ENCODE results near the gene HDGF. TPM values are rescaled to one million over a fixed set of nuclear protein-coding genes. Genes with fewer than 3 reads are reported as not detected.
"Not testable (repeated sequence)": the region's sequence is repeated elsewhere in the genome, so short reads cannot be mapped to it uniquely, and the experiment has no call there.

The HDGF gene
- total RNA-seq, 1 donor from 2014 or later: 360 TPM

DNA sequence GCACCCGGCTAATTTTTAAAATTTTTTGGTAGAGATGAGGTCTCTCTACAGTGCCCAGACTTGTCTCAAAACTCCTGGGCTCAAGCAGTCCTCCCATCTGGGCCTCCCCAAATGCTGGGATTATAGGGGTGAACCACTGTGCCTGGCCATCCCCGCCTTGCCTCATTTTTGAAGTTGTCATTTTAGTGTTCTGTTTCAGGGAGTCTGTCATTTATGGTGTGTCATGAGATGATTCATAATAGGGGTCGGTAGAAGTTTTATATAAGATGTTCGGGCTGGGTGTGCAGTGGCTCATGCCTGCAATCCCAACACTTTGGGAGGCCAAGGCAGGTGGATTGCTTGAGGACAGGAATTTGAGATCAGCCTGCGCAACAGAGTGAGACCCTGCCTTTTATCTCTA is 24.3 kb upstream of the HDGF start:
- Mint-ChIP-seq H3K4me1 (peaks cover 40% of the 10 kb centered on the region), H3K4me3 (no peak overlapping the region), H3K36me3 (ENCODE audit: low read depth) (peaks cover 35% of the 10 kb centered on the region), H3K9me3 (no peaks in the 10 kb centered on the region), H3K27me3 (no peaks in the 10 kb centered on the region), H3K27ac (peak overlapping the region; percentile 1)
- intact Hi-C loops (cut with micrococcal nuclease): no loop called here
- DNase-seq: no peak

DNA sequence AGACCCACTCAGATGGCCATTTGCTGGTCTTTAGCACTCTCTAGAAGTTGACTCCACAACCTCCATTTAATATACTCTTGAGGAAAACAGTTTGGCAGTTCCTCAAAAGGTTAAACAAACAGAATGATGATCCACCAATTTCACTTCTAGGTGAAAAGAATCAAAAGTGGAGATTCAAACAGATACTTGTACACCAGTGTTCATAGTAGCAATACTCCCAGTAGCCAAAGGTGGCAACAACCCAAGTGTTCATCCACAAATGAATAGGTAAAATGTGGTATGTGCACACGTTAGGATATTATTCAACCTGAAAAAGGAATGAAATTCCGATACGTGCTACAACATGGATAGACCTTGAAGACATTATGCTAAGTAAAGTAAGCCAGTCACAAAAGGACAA is 22.1 kb upstream of the HDGF start:
- peaks cover 50% of the 10 kb centered on the region for H3K36me3 Mint-ChIP-seq (ENCODE audit: low read depth)
- H3K4me1 Mint-ChIP-seq: peaks cover 54% of the 10 kb centered on the region
- H3K27ac Mint-ChIP-seq: no peak overlapping the region

DNA sequence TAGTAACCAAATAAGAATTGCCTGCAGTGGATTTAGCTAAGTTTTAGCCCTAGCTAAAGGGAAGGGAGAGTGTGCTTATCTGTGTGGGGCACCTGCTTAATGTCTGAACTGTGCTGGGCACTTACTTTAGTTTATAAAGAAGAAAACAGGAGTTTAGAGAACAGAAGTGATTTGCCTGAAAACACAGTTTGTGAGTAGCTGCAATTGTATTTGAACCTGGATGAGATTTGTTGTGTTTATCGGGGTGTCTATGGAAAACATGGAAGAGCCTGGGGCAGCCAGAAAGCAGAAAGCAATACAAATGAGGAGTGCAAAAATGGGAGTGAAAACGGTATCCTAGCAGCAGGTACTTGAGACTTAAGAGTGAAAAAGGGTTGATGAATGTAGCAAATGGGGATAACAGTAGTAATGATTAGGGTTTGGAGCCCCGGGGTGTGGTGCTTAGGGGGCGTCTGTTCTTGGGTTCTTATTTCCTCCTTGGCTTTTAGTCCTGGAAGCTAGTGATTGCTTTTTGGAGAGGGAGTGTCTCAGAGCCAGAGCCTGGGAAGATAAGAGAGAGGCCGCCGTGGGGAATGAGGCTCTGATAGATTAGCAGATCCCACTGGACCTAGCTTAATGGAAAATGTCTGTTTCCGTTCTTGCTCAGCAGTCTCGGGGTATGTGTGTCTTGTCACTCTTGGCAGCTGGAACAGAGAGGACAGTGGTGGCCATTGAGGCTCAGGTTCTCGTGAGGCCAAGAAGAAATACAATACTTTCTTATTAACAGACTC is 21.4 kb upstream of the HDGF start:
- peak overlapping the region; percentile 2 for H3K27ac Mint-ChIP-seq
- H3K36me3 Mint-ChIP-seq (ENCODE audit: low read depth): peaks cover 52% of the 10 kb centered on the region
- no peak for DNase-seq
- no peaks in the 10 kb centered on the region for H3K27me3 Mint-ChIP-seq
- intact Hi-C loops (cut with micrococcal nuclease): no loop called here
- peaks cover 53% of the 10 kb centered on the region for H3K4me1 Mint-ChIP-seq
- no peaks in the 10 kb centered on the region for H3K9me3 Mint-ChIP-seq
- no peak overlapping the region for H3K4me3 Mint-ChIP-seq

More for the DNA sequence above, 22.1 kb upstream of the HDGF start:
- Mint-ChIP-seq H3K4me3 (no peak overlapping the region), H3K27me3 (no peaks in the 10 kb centered on the region), H3K9me3 (no peaks in the 10 kb centered on the region)
- intact Hi-C loops (cut with micrococcal nuclease): no loop called here
- DNase-seq: no peak

GRCh38 chr1:156772222-156772621 is 20.7 kb upstream of the HDGF start:
- DNase-seq: no peak
- H3K4me3 Mint-ChIP-seq: no peak overlapping the region
- intact Hi-C loops (cut with micrococcal nuclease): no loop called here
- H3K27me3 Mint-ChIP-seq: no peaks in the 10 kb centered on the region
- peaks cover 47% of the 10 kb centered on the region for H3K36me3 Mint-ChIP-seq (ENCODE audit: low read depth)
- H3K9me3 Mint-ChIP-seq: no peaks in the 10 kb centered on the region
- peaks cover 48% of the 10 kb centered on the region for H3K4me1 Mint-ChIP-seq
- no peak overlapping the region for H3K27ac Mint-ChIP-seq

DNA sequence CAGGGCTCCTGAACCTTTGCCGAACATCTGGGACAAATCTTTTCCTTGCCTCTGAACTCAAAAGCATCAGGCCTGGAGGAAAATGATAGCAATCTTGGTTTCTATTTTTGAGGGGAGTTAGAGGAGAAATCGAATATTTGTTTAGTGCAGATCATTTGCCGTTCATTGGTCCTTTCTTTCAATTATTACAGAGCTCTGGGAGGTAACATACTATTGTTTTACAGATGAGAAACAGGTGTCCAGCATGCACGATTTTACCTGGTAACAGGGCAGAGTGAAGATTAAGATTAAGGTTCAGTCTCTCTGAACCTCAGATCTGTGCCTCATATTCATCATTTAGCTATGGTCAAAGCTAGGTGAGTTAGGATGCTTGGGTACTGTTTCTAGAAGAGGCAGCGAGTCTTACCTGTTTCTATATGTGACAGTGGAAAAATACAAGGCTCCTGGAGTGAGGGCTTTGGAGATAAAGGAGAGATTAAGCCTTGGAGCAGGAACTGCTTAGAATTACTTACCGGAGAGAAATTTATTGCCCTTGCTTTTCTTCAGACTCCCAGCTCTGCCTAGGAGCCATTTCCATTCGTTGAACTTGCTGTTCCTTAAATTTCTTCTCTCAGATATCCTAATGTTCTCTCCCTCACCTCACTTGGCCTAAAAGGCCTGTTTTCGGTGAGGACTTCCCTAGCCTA is 17.3 kb upstream of the HDGF start:
- intact Hi-C loops (cut with micrococcal nuclease): no loop called here
- H3K4me3 Mint-ChIP-seq: no peak overlapping the region
- no peaks in the 10 kb centered on the region for H3K9me3 Mint-ChIP-seq
- H3K36me3 Mint-ChIP-seq (ENCODE audit: low read depth): peaks cover 38% of the 10 kb centered on the region
- peaks cover 47% of the 10 kb centered on the region for H3K4me1 Mint-ChIP-seq
- H3K27ac Mint-ChIP-seq: no peak overlapping the region
- H3K27me3 Mint-ChIP-seq: no peaks in the 10 kb centered on the region
- no peak for DNase-seq

DNA sequence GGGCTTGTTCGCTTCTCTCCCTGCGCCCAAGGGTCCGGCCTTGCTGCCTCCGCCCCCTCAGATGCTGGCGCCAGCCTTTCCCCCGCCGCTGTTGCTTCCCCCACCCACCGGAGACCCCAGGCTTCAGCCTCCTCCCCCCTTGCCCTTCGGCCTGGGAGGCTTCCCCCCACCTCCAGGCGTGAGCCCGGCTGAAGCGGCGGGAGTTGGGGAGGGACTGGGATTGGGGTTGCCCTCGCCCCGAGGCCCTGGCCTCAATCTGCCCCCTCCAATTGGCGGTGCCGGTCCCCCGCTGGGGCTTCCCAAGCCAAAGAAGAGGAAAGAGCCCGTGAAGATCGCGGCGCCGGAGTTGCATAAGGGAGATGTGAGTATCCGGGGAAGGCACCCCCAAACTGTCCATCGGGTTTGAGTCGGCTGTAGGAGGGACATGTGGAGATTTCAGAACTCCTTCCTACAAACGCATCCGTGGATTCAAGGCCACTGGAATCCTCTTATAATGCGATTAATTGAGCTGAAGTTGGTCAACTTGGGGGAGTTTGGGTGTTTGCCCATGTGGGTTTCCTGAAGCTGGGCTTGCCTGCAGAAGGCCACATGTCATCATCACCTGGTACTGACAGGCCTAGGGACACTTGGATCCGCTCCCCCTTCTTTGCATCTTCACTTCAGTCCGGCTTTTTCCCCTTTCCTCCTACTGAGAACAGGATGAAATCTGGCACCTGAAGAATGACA is 16.6 kb upstream of the HDGF start:
- Mint-ChIP-seq H3K27ac (no peak overlapping the region), H3K9me3 (no peaks in the 10 kb centered on the region), H3K4me3 (no peak overlapping the region), H3K36me3 (ENCODE audit: low read depth) (peaks cover 33% of the 10 kb centered on the region), H3K27me3 (no peaks in the 10 kb centered on the region), H3K4me1 (peaks cover 40% of the 10 kb centered on the region)
- intact Hi-C loops (cut with micrococcal nuclease): loop anchor here (1.0 to 2.0 kb wide), 5 partner anchors 17 to 263 kb away; partner anchors contain the start of genes HDGF, ISG20L2, METTL25B and MRPL24
- DNase-seq: peak; percentile 85

GRCh38 chr1:156767101-156767878 is 15.8 kb upstream of the HDGF start, which contains the start of gene PRCC:
TSS of gene PRCC (plus strand) at chr1:156767535. CDS start at chr1:156767772, 237 bp downstream.
- H3K36me3 Mint-ChIP-seq (ENCODE audit: low read depth): peaks cover 27% of the 10 kb centered on the region
- intact Hi-C loops (cut with micrococcal nuclease): loop anchor here (1.0 to 2.0 kb wide), 5 partner anchors 16 to 262 kb away; partner anchors contain the start of genes HDGF, ISG20L2, METTL25B and MRPL24
- H3K9me3 Mint-ChIP-seq: no peaks in the 10 kb centered on the region
- DNase-seq: peak; percentile 99
- H3K4me1 Mint-ChIP-seq: peaks cover 33% of the 10 kb centered on the region
- H3K27me3 Mint-ChIP-seq: no peaks in the 10 kb centered on the region
- peak within 1 kb of the TSS; percentile 79 for H3K27ac Mint-ChIP-seq
- no peak within 1 kb of the TSS for H3K4me3 Mint-ChIP-seq

DNA sequence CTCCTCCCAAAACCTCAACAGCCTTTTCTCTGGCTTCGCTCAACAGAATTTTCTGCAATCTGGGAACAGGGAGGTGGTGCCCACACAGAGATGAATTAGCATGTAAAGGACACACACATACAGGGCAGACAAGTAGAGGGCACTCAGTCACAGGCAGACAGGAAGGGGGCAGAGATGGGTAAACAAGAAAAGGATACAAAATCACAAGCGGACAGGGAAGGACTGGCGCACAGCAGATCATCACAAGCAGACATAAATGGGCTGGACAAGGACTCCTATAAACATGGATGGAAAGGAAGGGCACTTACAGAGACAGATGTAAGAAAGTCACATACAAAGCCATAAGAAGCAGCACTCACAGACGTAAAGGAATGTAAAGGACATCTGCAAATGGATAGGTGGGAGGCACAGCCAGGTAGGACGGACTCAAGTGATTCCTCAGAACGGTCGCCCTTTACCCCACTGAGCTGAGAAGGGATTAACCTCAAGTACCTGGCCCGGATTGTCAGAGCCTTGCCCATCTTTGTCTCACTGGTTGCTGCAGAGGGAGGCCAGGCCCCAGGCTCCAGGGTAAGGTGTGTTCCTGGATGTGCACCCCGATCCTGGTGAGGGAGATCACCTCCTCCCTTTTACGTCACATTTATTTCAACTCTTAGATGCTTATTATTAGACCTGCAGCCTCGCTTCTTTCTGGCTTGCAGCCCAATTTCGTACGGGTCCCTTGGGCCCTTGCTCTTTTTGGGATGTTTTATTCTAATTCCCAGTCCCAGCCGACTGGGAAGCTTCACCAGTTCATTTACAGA is 15.0 kb upstream of the HDGF start:
- H3K4me1 Mint-ChIP-seq: peaks cover 30% of the 10 kb centered on the region
- peak; percentile 67 for DNase-seq
- peaks cover 25% of the 10 kb centered on the region for H3K36me3 Mint-ChIP-seq (ENCODE audit: low read depth)
- intact Hi-C loops (cut with micrococcal nuclease): loop anchor here (1.0 to 2.0 kb wide), 5 partner anchors 15 to 261 kb away; partner anchors contain the start of genes HDGF, ISG20L2, METTL25B and MRPL24
- no peak overlapping the region for H3K4me3 Mint-ChIP-seq
- H3K27me3 Mint-ChIP-seq: no peaks in the 10 kb centered on the region
- peak overlapping the region; percentile 79 for H3K27ac Mint-ChIP-seq
- H3K9me3 Mint-ChIP-seq: no peaks in the 10 kb centered on the region

DNA sequence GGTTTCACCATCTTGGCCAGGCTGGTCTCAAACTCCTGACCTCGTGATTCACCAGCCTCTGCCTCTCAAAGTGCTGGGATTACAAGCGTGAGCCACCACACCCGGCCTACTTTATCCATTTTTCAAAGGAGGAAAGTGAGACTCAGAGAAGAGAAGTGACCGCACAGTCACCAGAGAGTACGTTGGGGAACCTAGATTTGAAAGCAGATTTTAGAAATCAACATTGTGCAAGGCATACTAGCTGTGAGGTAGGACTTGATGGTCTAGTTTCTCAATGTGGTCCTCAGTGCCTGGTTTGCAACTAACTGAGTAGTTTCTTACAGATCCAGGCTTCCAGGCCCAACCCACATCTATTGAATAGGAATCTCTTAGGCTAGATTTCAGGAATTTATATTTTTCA is 14.2 kb upstream of the HDGF start:
- Mint-ChIP-seq H3K4me1 (peaks cover 22% of the 10 kb centered on the region), H3K36me3 (ENCODE audit: low read depth) (peaks cover 18% of the 10 kb centered on the region), H3K27me3 (no peaks in the 10 kb centered on the region), H3K9me3 (no peaks in the 10 kb centered on the region), H3K4me3 (no peak overlapping the region), H3K27ac (no peak overlapping the region)
- intact Hi-C loops (cut with micrococcal nuclease): loop anchor here (2.0 kb wide), 1 partner anchor 51 kb away; the partner anchor contains the start of gene SH2D2A
- no peak for DNase-seq

DNA sequence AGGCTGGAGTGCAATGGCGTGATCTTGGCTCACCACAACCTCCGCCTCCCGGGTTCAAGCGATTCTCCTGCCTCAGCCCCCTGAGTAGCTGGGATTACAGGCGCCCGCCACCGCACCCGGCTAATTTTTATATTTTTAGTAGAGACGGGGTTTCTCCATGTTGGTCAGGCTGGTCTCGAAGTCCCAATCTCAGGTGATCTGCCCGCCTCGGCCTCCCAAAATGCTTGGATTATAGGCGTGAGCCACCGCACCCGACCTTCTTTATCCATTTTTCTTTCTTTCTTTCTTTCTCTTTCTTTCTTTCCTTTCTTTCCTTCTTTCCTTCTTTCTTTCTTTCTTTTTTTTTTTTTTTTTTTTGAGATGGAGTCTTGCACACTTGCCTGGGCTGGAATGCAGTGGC is 13.7 kb upstream of the HDGF start:
- DNase-seq; intact Hi-C loops (cut with micrococcal nuclease); H3K9me3 Mint-ChIP-seq; H3K4me3 Mint-ChIP-seq; H3K27me3 Mint-ChIP-seq; H3K27ac Mint-ChIP-seq: not testable (repeated sequence)
- H3K36me3 Mint-ChIP-seq (ENCODE audit: low read depth): peaks cover 14% of the 10 kb centered on the region
- peaks cover 21% of the 10 kb centered on the region for H3K4me1 Mint-ChIP-seq

GRCh38 chr1:156760796-156761104 is 9.3 kb upstream of the HDGF start:
- H3K27ac Mint-ChIP-seq: no peak overlapping the region
- no peak for DNase-seq
- H3K27me3 Mint-ChIP-seq: no peaks in the 10 kb centered on the region
- peaks cover 6% of the 10 kb centered on the region for H3K4me1 Mint-ChIP-seq
- H3K36me3 Mint-ChIP-seq (ENCODE audit: low read depth): peaks cover 2% of the 10 kb centered on the region
- intact Hi-C loops (cut with micrococcal nuclease): no loop called here
- no peaks in the 10 kb centered on the region for H3K9me3 Mint-ChIP-seq
- no peak overlapping the region for H3K4me3 Mint-ChIP-seq

DNA sequence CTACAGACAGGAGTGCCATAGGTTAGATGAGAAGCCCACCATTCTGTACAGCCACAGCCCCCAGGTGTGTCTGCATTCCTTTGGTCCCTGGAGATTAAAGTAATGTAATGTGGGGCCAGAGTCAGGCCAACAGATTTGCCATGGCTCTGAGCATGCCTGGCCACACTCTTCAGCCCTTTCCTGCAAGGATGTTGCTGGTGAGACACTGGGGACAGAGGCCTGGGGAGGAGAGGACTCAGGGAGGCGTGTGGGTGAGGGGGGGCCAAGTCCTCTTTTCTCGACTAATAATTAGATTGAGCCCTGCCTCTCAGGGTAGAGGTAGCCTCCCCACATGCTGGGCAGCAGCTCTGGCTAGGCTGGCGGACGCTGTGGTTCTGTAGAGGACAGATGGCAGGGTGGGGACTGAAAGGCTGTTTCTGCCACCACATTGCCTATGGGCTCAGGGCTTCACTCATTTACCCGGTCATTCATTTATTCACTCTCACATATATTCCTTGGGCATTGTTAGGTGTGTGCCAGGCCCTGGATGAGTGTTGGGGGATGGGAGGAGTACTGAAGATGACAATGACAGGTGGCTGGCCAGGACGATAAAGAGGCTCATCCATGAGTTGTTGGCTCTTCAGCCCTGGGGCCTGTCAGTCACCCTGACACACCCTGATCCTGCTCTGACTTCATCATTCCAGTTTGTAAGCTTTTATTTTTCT is 8.8 kb upstream of the HDGF start:
- Mint-ChIP-seq H3K27me3 (no peaks in the 10 kb centered on the region), H3K36me3 (ENCODE audit: low read depth) (peaks cover 2% of the 10 kb centered on the region), H3K4me1 (peaks cover 5% of the 10 kb centered on the region), H3K27ac (no peak overlapping the region), H3K4me3 (no peak overlapping the region), H3K9me3 (no peaks in the 10 kb centered on the region)
- intact Hi-C loops (cut with micrococcal nuclease): no loop called here
- DNase-seq: no peak

Data from activated CD4-positive, alpha-beta T cell treated with anti-CD3 and anti-CD28 coated beads, Interleukin-2, amount 10 ng/mL, durations not matched to agents 24 days and 14 days (primary cell).